HG03342 (cell line): ENCODE results near the gene THOC1.
A peak's percentile ranks its signal among the peaks of the same experiment; 100 is the strongest.
"Not testable (repeated sequence)": the region's sequence is repeated elsewhere in the genome, so short reads cannot be mapped to it uniquely, and the experiment has no call there.

Source experiments
- ATAC-seq: cut with Tn5 transposase; IDR thresholded peaks from one replicate; pipeline ENCODE4 v1.9.1; 2021; ENCODE audit warnings: mild to moderate bottlenecking, moderate library complexity; ENCODE audit not compliant: unreplicated experiment

Gene THOC1

GRCh38 chr18:267688-268552, at the start of gene THOC1:
THOC1 (minus strand) TSS chr18:268047; CDS start chr18:268019, 28 bp downstream.
- ATAC-seq = peak; percentile 92

GRCh38 chr18:317618-318017, 49.8 kb upstream of the THOC1 start:
- ATAC-seq = no peak

DNA sequence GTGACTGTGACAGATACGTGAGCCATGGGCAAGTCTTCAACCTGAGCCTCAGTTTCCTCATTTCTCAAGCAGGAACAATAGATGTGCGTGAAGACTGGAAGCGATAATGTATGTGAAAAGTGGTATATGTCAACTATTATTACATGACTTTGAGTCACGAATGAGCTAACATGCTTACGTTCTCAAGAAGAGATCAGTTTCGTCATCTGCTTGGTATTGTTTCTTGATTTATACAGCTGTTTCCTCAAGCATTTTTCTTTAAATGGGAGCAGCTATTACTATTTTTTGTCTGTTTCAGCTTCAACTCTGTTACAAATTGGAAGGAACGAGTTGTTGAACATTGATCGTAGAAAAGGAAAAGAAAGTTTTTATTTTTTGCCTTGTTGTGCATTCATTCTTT, 48.5 kb upstream of the THOC1 start:
- no peak for ATAC-seq

- ATAC-seq = no peak
These were observed 46.1 kb upstream of the THOC1 start for GRCh38 chr18:313931-314330.

GRCh38 chr18:312415-312814, 44.6 kb upstream of the THOC1 start:
- ATAC-seq = no peak

GRCh38 chr18:310042-310441, 42.2 kb upstream of the THOC1 start:
- no peak for ATAC-seq

DNA sequence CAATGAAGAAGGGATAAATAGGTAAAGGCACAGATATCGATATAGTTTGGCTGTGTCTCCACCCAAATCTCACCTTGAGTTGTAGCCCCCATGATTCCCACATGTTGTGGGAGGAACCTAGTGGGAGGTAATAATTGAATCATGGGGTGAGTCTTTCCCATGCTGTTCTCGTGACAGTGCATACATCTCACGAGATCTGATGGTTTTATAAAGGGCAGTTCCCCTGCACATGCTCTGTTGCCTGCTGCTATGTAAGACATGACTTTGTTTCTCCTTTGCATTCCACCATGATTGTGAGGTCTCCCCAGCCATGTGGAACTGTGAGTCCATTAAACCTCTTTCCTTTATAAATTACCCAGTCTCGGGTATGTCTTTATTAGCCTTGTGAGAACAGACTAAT, 40.2 kb upstream of the THOC1 start:
- not testable (repeated sequence) for ATAC-seq

GRCh38 chr18:306608-307255, 38.9 kb upstream of the THOC1 start:
- ATAC-seq = no peak

GRCh38 chr18:305003-305501, 37.2 kb upstream of the THOC1 start:
- no peak for ATAC-seq

GRCh38 chr18:303607-304006, 35.8 kb upstream of the THOC1 start:
- ATAC-seq = no peak

GRCh38 chr18:303011-303410, 35.2 kb upstream of the THOC1 start:
- no peak for ATAC-seq

- ATAC-seq = no peak
These were observed 34.2 kb upstream of the THOC1 start for GRCh38 chr18:302097-302496.

DNA sequence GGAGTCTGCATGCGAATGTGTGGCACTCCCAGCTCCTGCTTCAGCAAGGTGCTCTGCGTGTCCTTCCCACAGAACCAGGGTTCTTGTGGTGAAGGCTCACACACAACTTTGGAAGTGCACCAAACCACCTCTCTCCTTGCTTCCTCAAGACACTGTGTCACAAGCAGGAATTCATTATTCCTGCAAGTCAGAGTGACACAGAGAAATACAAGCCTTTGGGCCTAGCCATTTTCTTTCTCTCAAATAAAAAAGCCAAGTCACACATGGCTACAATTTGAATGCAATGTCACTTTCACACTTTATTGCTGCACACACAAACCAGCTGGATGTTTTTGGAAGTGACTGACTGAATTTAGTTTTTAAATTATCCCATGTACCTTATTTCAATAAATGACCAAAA, 30.1 kb upstream of the THOC1 start:
- ATAC-seq = no peak

GRCh38 chr18:295756-296490, 28.1 kb upstream of the THOC1 start:
- no peak for ATAC-seq

DNA sequence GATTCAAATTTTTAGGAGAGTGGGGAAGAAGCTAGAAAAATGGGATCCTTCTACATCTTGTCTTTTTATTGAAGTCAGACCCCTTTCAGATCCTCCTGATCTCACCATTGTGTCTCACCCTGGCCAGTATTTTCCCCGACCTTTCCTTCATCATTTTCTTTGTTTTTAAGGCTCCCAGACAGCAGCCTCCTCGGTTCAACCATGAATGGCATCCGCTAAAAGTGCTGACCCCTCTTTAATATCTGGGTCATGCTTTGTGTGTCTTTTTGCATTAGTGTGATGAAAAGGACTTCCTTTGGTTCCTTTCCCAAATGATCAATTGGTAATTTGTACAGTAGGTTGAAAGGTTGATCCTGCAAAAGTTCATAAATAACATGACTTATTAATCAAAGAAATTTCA, 26.7 kb upstream of the THOC1 start:
- no peak for ATAC-seq

GRCh38 chr18:293536-293935, 25.7 kb upstream of the THOC1 start:
- ATAC-seq = no peak

DNA sequence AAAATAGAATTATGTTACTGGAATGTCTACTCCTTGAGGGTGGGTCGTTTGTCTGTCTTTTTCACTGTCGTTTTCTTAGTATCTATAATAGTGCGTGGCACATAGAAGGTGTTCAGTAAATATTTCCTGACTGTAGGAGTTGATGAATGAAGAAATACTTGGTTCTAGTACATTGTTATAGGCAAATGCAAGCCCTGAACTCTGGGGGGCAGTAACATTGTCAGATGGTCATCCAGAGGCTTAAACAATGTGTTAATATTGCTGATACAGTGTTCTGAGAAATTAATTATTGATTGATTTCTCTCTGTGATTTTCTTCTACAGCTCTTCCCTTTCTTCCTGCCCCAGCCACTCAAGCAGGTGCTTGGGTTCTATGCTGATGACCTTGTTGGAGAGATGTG, 24.4 kb upstream of the THOC1 start:
- ATAC-seq = no peak

DNA sequence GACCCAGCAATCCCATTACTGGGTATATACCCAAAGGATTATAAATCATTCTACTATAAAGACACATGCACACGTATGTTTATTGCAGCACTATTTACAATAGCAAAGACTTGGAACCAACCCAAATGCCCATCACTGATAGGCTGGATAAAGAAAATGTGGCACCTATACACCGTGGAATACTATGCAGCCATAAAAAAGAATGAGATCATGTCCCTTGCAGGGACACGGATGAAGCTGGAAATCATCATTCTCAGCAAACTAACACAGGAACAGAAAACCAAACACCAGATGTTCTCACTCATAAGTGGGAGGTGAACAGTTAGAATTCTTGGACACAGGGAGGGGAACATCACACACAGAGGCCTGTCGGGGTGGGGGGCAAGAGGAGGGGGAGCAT, 22.1 kb upstream of the THOC1 start:
- ATAC-seq = not testable (repeated sequence)

GRCh38 chr18:289026-289425, 21.2 kb upstream of the THOC1 start:
- no peak for ATAC-seq

GRCh38 chr18:286515-287310, 18.9 kb upstream of the THOC1 start:
- no peak for ATAC-seq

DNA sequence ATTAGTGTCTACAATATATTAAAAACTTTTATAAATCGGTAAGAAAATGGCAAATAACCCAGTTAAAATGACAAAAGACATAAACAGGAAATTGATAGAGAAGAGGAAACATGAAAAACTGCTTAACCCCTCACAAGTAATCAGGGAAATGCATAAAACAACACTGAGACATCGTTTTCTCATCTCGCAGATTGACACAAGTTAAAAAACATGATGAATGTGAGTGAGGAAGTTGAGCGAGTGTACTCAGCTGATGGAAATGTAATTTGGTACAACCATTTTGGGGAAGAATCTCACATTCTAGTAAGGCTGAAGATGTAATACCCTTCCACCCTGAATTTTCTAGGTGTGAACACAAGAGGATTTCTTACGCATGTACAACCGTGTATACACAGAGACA, 18.0 kb upstream of the THOC1 start:
- ATAC-seq = no peak
